GM19467 (cell line): ENCODE measurements around the gene SYTL4.

Experiments
- ATAC-seq: cut with Tn5 transposase; IDR thresholded peaks from one replicate; pipeline ENCODE4 v1.9.1; 2021; ENCODE audit warnings: mild to moderate bottlenecking, moderate library complexity; ENCODE audit not compliant: unreplicated experiment

SYTL4 gene

DNA sequence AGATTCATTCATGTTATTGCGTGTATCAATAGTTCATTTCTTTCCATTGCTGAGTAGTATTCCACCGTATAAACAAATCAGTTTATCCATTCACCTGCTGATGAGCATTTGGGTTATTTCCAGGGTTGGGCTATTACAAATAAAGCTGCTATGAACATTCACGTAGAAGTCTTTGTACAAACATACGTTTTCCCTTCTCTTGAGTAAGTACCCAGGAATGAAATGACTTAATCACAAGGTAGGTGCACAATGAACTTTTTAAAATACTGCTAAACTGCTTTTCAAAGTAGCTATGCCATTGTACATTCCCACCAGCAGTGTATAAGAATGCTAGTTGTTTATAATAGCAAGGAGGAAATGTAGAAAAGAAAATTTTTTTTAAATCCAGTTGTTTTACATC, 35.9 kb downstream of the SYTL4 start:
- no peak for ATAC-seq

DNA sequence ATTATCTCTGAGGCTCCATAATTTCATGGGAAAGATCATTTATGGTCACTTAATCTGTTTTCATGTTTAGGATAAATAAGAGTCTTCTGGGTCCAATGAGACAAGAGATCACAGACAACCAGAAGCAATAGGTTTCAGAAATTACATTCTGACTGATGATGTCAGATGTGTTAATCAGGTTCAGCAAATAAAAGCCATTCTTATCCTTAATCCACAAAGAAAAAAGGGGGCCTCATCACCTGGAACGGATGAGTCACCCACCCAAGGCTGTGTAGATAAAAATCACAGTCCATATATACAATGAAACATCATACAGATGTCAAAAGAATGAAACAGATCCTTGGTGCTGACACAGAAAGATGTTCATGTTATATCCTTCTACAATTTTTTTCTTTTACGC, 36.6 kb downstream of the SYTL4 start:
- no peak for ATAC-seq

DNA sequence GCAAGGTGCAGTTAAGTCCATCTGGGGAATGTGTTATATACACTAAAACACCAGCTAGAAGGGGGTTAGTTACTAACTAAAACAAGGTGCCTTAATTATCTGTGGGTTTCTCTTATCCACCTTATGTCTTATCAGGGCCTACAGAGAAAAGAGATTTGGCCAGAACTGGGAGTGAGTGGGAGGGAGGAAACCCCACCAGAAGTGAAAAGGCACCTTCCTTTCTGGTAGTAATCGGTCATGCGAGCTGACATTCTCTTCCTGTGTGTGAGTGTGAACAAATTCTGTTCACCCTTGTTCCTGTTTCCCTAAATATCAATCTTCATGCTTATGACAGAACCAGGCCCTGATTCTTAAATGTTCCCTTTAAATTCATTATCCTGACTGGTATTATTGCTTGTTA, 44.4 kb downstream of the SYTL4 start:
- peak; percentile 68 for ATAC-seq

GRCh38 chrX:100687128-100687527, 44.8 kb downstream of the SYTL4 start:
- peak; percentile 19 for ATAC-seq

- peak; percentile 7 for ATAC-seq
Observed at GRCh38 chrX:100685997-100686305, 46.0 kb downstream of the SYTL4 start.

GRCh38 chrX:100685284-100685996, 46.5 kb downstream of the SYTL4 start:
- ATAC-seq: peak; percentile 84

DNA sequence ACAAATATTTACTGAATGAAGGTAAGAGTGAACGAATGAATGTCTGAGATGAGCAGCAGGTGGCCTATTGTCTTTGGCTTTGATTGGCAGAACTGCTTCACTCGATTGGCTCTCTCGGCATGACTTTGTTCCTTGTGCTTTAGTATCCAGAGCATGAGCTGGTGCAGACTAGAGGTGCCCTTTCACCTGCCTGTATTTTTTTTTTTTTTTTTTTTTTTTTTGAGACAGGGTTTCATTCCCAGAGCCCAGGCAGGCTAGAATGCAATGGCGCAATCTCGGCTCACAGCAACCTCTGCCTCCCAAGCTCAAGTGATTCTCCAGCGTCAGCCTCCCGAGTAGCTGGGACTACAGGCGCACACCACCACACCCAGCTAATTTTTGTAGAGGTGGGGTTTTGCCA, 49.0 kb downstream of the SYTL4 start:
- ATAC-seq: no peak

DNA sequence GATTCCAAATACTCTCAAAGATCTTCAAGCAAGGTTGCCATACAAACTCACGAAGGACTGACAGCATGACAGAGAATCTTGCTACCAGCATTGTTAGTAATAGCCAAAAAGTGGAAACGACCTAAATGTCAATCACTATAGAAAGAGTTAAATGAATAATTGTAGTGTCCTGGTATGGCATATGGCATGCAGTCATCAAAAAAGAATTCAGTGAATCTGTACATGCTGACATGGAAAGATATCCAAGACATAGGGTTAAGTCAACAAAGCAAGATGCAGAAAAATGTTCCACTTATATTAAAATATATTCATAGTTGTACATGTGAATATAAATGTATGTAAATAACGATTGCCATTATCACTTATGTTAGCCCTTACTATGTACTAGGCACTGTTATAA, 50.3 kb downstream of the SYTL4 start:
- no peak for ATAC-seq

DNA sequence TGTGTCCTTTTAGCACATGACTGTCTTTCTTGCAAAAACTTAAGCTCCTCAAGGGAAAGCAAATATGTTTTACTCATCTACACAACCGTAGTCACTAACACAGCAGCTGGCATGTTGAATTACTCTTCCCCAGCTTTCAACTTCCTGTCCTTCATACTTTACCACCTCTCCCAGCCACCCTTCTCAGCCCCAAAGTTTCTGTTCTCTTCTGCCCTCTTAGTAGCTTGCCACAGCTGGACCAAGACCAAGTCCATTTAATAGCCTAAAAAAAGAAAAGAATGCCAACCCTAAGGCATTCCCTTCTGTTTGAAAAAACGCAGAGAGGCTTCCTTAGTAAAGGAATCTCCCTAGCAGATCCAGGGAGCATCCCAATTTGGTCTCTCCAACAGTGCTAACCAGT, 51.2 kb downstream of the SYTL4 start:
- ATAC-seq: no peak

DNA sequence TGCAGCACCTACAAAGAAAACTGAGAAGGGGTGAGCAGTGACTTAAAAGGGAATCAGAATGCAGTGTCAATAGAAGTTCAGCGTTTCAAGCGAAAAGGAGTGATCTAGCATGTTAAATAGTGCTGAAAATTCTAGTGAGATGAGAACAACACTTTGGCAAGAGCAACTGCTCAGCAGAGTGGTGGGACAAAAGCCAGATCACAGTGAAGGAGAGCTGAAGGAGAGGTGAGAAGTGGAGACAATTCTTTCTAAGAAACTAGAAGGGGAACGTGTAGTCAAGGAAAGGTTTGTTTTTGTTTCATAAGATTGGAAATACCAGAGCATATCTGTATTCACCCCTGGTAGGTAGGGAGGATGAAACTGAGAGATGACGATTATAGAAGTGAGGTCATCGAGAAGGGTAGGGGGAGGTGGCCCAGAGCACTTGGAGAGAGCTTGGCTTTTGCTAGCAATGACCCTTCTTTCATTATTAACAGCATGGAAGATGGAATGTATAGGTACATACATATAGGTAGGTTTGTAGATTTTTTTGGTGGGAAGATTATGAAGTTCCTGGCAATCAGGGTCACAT, 54.2 kb downstream of the SYTL4 start:
- no peak for ATAC-seq

DNA sequence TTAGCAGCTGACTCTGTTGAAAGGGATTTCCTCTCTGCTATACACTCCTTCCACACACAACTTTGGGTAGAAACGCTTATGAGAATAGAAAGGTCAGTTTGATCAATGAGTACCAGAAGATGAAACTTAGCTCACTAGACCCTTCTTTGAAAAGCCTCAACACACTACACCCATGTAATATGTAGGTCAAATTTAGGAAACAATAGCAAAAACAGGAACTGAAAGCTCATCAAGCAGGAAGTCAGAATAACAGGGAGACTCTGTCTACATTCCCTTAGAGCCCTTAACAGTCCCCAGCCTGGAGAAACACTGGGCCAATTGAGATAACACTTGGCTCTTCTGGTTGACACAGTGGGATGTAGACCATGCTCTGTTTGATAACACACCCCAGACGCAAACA, 57.2 kb downstream of the SYTL4 start:
- no peak for ATAC-seq

DNA sequence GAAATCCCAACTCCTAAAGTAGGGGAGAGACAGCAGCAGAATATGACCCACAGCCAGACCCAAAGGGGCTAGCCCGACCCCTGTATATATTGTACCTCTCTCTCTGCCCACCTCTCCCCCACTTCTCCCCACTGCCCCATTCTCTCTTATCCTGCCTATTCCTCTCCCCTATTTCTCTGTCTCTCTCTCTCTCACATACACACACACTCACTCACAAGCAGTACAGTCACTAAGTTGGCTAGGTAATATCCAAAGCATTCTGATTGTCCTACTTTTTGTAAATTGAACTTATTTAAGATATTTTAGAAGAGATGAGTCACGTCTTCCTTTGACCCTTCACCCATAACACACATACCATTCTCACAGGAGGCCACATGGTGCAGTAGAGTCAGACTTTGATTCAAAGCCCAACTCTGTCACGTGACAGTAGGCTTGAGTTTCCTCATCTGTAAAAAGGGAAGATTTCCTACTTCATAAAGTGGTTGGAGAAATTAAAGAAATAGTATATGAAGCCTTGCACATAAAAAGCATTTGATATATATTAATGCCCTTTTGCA, 58.4 kb downstream of the SYTL4 start:
- no peak for ATAC-seq

- no peak for ATAC-seq
Observed at GRCh38 chrX:100672966-100673365, 59.0 kb downstream of the SYTL4 start.

- no peak for ATAC-seq
Observed at GRCh38 chrX:100663642-100664041, 68.3 kb downstream of the SYTL4 start.

DNA sequence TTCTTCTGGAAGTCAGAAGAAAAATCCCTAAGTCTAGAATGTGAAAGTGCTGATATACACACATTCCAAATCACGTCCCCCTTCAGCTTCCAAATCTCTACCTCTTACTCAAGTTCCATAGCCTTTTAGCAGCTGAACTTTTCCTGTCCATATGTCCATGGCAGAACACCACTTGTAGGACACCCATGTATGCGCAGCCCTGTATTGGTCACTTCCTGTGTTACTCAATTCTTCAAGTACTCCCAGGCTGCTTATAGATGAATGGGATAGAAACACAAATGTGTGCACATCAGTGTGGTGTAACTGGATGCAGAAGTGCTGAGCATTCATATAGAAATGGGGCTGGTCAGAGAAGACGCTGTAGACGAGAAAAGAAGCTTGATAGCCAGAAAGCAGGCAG, 69.1 kb downstream of the SYTL4 start:
- no peak for ATAC-seq

DNA sequence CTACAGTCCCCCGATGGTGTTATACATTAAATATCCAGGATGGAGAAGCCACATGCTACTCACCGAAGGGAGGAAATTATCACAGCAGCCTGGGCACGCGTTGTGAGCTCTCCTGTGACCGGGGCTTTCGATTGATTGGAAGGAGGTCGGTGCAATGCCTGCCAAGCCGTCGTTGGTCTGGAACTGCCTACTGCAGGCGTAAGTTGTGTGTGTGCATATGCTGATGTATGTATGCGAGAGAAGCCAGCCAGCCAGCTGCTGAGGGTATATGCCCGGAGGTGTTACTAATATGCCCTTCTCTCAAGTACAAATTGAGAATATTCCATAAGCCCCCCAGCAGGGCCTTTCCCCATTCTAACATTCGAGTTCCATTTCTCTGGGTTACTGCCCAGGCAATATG, 69.8 kb downstream of the SYTL4 start:
- no peak for ATAC-seq

- ATAC-seq: no peak
Observed at GRCh38 chrX:100659431-100660137, 72.3 kb downstream of the SYTL4 start.

GRCh38 chrX:100658941-100659381, 73.0 kb downstream of the SYTL4 start:
- no peak for ATAC-seq

DNA sequence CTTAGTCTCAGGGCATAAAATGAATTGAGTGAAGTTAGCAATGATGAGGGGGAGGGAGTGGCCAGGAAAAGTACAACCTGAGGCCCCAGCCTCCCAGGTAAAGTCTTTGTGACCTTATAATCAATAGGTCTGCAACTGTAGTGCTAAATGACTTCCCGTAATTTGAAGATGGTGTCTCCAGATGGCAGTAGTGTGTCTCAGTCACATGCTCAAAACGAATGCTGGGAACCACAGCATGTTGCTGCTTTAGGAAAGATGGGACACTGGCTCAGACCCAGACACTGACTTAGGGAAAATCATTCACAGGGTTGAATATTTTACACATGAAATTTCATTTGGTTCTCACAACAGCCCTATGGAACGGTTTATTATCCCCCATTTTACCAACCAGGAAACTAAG, 77.7 kb downstream of the SYTL4 start:
- ATAC-seq: no peak

DNA sequence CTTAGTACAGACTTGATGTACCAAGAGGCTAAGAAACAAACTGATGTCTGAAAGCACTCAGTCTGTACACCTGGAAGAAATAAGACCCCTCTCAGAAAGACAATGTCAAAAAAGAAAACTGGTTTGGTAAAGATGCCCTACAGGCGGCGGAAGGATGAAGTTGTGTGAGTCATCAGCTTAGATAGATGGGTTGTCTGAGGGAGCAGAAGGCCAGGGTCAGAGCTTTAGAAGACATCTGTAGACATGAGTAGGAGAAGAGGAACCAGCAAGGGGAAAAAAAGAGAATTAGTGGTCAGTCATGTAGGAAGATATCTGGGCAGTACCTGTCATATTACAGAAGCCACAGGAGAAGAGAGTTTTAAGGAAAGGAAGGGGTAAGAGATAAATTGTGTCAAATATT, 79.7 kb downstream of the SYTL4 start:
- no peak for ATAC-seq

GRCh38 chrX:100650841-100651240, 81.1 kb downstream of the SYTL4 start:
- ATAC-seq: no peak
